ENCODE results near the gene IL27RA. TPM values are rescaled to one million over a fixed set of nuclear protein-coding genes. Genes with fewer than 3 reads are reported as not detected.

IL27RA gene
- total RNA-seq, 1 experiment from 2014 or later = 7.8 TPM

GRCh38 chr19:14094854-14095253, 63.3 kb downstream of the IL27RA start:
- Histone ChIP-seq H3K79me2 (ENCODE audit: low read depth) (no peaks in the 10 kb centered on the region), H3K4me1 (replicated peaks; ENCODE audit: insufficient read depth) (peaks cover 8% of the 10 kb centered on the region), H3K9me3 (ENCODE audit: insufficient read depth, low read depth) (peaks cover 8% of the 10 kb centered on the region; the same call in 1 of the 2 replicates), H2AFZ (no peak overlapping the region), H3K27me3 (ENCODE audit: insufficient read depth, low read depth) (no peaks in the 10 kb centered on the region), H3F3A (ENCODE audit: insufficient read depth, low read depth) (peaks cover 25% of the 10 kb centered on the region; the same call in 1 of the 2 replicates), H3K9me2 (ENCODE audit: insufficient read depth) (no peaks in the 10 kb centered on the region), H4K20me1 (ENCODE audit: insufficient read depth) (no peaks in the 10 kb centered on the region), H3K27ac (no peak overlapping the region), H3K4me2 (no peak overlapping the region), H3K36me3 (ENCODE audit: low read depth) (peaks cover 4% of the 10 kb centered on the region; the same call in 1 of the 2 replicates), H3K4me3 (no peak overlapping the region)
- ChIA-PET POLR2A (ENCODE audit: unreplicated experiment) (no interaction called here), CTCF (no interaction called here)
- TF ChIP-seq CTCF (conservative IDR thresholded peaks at IDR 0.05) (no peak), EZH2 (IDR thresholded peaks at IDR 0.05; ENCODE audit: low read depth) (no peak)
- DNase-seq = no peak
- no TSS peak for BruUV-seq (replicated peaks)
- intact Hi-C loops (cut with micrococcal nuclease; ENCODE audit: unreplicated experiment) = no loop called here

GRCh38 chr19:14096272-14096992, 64.9 kb downstream of the IL27RA start:
- Histone ChIP-seq H3K27ac (no peak overlapping the region), H3F3A (ENCODE audit: insufficient read depth, low read depth) (peaks cover 24% of the 10 kb centered on the region; the same call in 1 of the 2 replicates), H3K9me2 (ENCODE audit: insufficient read depth) (no peaks in the 10 kb centered on the region), H3K79me2 (ENCODE audit: low read depth) (no peaks in the 10 kb centered on the region), H3K4me1 (replicated peaks; ENCODE audit: insufficient read depth) (peaks cover 8% of the 10 kb centered on the region), H4K20me1 (ENCODE audit: insufficient read depth) (no peaks in the 10 kb centered on the region), H3K27me3 (ENCODE audit: insufficient read depth, low read depth) (no peaks in the 10 kb centered on the region), H3K4me3 (no peak overlapping the region), H2AFZ (no peak overlapping the region), H3K4me2 (no peak overlapping the region), H3K36me3 (ENCODE audit: low read depth) (peaks cover 4% of the 10 kb centered on the region; the same call in 1 of the 2 replicates), H3K9me3 (ENCODE audit: insufficient read depth, low read depth) (peaks cover 8% of the 10 kb centered on the region; the same call in 1 of the 2 replicates)
- intact Hi-C loops (cut with micrococcal nuclease; ENCODE audit: unreplicated experiment) = no loop called here
- no peak for DNase-seq
- BruUV-seq (replicated peaks) = no TSS peak
- ChIA-PET POLR2A (ENCODE audit: unreplicated experiment) (interaction anchor here (0.5 kb wide), 1 partner anchor 29 kb away, joined by 3 read pairs; no protein-coding TSS in a partner anchor), CTCF (no interaction called here)
- TF ChIP-seq CTCF (conservative IDR thresholded peaks at IDR 0.05) = peak; percentile 33; the same call in 1 of the 2 replicates
- no peak for TF ChIP-seq EZH2 (IDR thresholded peaks at IDR 0.05; ENCODE audit: low read depth)

GRCh38 chr19:14097532-14098151, 66.1 kb downstream of the IL27RA start:
- Histone ChIP-seq H2AFZ (no peak overlapping the region), H3K9me3 (ENCODE audit: insufficient read depth, low read depth) (peaks cover 8% of the 10 kb centered on the region; the same call in 1 of the 2 replicates), H3K79me2 (ENCODE audit: low read depth) (no peaks in the 10 kb centered on the region), H3K4me3 (no peak overlapping the region), H3K9me2 (ENCODE audit: insufficient read depth) (no peaks in the 10 kb centered on the region), H3K27ac (no peak overlapping the region), H3K4me1 (replicated peaks; ENCODE audit: insufficient read depth) (peaks cover 10% of the 10 kb centered on the region), H3K36me3 (ENCODE audit: low read depth) (peaks cover 4% of the 10 kb centered on the region; the same call in 1 of the 2 replicates), H3F3A (ENCODE audit: insufficient read depth, low read depth) (peaks cover 34% of the 10 kb centered on the region; the same call in 1 of the 2 replicates), H4K20me1 (ENCODE audit: insufficient read depth) (no peaks in the 10 kb centered on the region), H3K4me2 (no peak overlapping the region), H3K27me3 (ENCODE audit: insufficient read depth, low read depth) (no peaks in the 10 kb centered on the region)
- intact Hi-C loops (cut with micrococcal nuclease; ENCODE audit: unreplicated experiment) = no loop called here
- no TSS peak for BruUV-seq (replicated peaks)
- no peak for DNase-seq
- TF ChIP-seq EZH2 (IDR thresholded peaks at IDR 0.05; ENCODE audit: low read depth) (no peak), CTCF (conservative IDR thresholded peaks at IDR 0.05) (peak; percentile 43)
- ChIA-PET CTCF (no interaction called here), POLR2A (ENCODE audit: unreplicated experiment) (no interaction called here)
